ENCODE measurements around the gene SOWAHB.
A peak's percentile ranks its signal among the peaks of the same experiment; 100 is the strongest.

Gene SOWAHB

DNA sequence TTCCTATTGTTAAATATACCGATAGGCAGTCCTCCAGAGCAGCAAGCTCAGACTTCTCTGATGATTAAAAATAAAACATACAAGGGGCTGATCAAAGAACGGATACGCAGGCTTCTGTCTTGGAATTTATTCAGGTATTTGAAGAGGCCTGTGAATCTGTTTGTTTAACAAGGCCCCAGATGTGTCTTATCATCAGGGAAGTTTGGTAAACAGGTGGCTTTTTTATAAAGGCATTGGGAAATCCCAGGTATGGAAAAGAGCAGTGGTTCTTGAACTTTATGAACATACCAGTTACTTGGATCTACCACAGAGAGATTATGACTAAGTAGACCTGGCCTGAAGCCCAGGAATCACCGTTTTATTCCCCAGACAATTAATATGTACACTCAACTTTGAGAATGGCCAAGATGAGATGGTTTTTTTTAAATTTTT is 47.9 kb downstream of the SOWAHB start:
- peak; percentile 1 for DNase-seq
